C4-2B (cell line): ENCODE results near the gene CDKN3.
A peak's percentile ranks its signal among the peaks of the same experiment; 100 is the strongest.

ENCODE experiments used
- H3K27ac ChIP-seq: fragments of 450-650 bp; 2 replicates; pipeline ENCODE4 v1.5.1; 2017
- CTCF ChIP-seq: fragments of 450-650 bp; conservative IDR thresholded peaks from 2 replicates; pipeline ENCODE4 v1.5.1; 2017; ENCODE audit warnings: mild to moderate bottlenecking
- ZFX ChIP-seq: fragments of 450-650 bp; IDR thresholded peaks from 2 replicates; pipeline ENCODE4 v1.6.1; 2017

Gene CDKN3

GRCh38 chr14:54396493-54397335, at the start of gene CDKN3:
TSS of gene CDKN3 (plus strand) at chr14:54397007. CDS start at chr14:54397069, 62 bp downstream.
- no peak; the same call in 1 of the 2 replicates for TF ChIP-seq ZFX
- peak; percentile 51 for TF ChIP-seq CTCF
- peak within 1 kb of the TSS; percentile 89 for H3K27ac ChIP-seq

GRCh38 chr14:54347044-54347443, 49.8 kb upstream of the CDKN3 start:
- TF ChIP-seq CTCF (no peak), ZFX (no peak)
- no peak overlapping the region for H3K27ac ChIP-seq

- TF ChIP-seq CTCF (peak; percentile 83), ZFX (no peak)
- no peak overlapping the region for H3K27ac ChIP-seq
These were observed 48.7 kb upstream of the CDKN3 start for GRCh38 chr14:54348001-54348611.

GRCh38 chr14:54348923-54349620, 47.7 kb upstream of the CDKN3 start:
- H3K27ac ChIP-seq, result no peak overlapping the region
- no peak for TF ChIP-seq ZFX
- TF ChIP-seq CTCF, result no peak

- TF ChIP-seq ZFX (no peak), CTCF (no peak)
- H3K27ac ChIP-seq, result no peak overlapping the region
These were observed 47.1 kb upstream of the CDKN3 start for GRCh38 chr14:54349713-54350112.

GRCh38 chr14:54350203-54350602, 46.6 kb upstream of the CDKN3 start:
- TF ChIP-seq ZFX (no peak), CTCF (no peak)
- H3K27ac ChIP-seq, result no peak overlapping the region

- H3K27ac ChIP-seq, result no peak overlapping the region
- TF ChIP-seq ZFX (no peak), CTCF (no peak)
These were observed 43.5 kb upstream of the CDKN3 start for GRCh38 chr14:54353266-54353665.
